Type B pancreatic cell (in vitro differentiated cells): Measurements from ENCODE around the gene MRGPRF. TPM values are rescaled to one million over a fixed set of nuclear protein-coding genes. Genes with fewer than 3 reads are reported as not detected.

ENCODE experiments used
- DNase-seq: peaks from one replicate; pipeline ENCODE4 v3.0.0; 2021; ENCODE audit warnings: mixed read lengths; ENCODE audit not compliant: unreplicated experiment; ENCODE audit errors: extremely low spot score
- H3K27ac Mint-ChIP-seq: 2 replicates; pipeline ENCODE4 v1.8.0; 2021; ENCODE audit warnings: mild to moderate bottlenecking, mixed read lengths
- H3K27me3 Mint-ChIP-seq: 2 replicates; pipeline ENCODE4 v1.8.0; 2021; ENCODE audit warnings: mixed read lengths
- H3K36me3 Mint-ChIP-seq: 2 replicates; pipeline ENCODE4 v1.8.0; 2021; ENCODE audit warnings: mixed read lengths
- H3K4me1 Mint-ChIP-seq: one replicate; pipeline ENCODE4 v1.8.0; 2021; ENCODE audit warnings: mixed read lengths; ENCODE audit not compliant: unreplicated experiment
- H3K4me3 Mint-ChIP-seq: 2 replicates; pipeline ENCODE4 v1.8.0; 2021; ENCODE audit warnings: mild to moderate bottlenecking, mixed read lengths
- H3K9me3 Mint-ChIP-seq: 2 replicates; pipeline ENCODE4 v1.8.0; 2021; ENCODE audit warnings: mixed read lengths
- total RNA-seq: library from RNA; stranded (reverse); gene quantifications from 2 replicates; pipeline ENCODE4 v1.2.1, GENCODE V29; 2021; ENCODE audit warnings: low replicate concordance
- TF ChIP-seq, protein P1 (sequence below): fragments of 200-600 bp; sonication (generic); conservative IDR thresholded peaks from 2 replicates; pipeline ENCODE4 v1.5.0; 2021; ENCODE audit warnings: antibody characterized with exemption, mild to moderate bottlenecking

The MRGPRF gene
- total RNA-seq, 1 donor from 2014 or later = 1.4 TPM

DNA sequence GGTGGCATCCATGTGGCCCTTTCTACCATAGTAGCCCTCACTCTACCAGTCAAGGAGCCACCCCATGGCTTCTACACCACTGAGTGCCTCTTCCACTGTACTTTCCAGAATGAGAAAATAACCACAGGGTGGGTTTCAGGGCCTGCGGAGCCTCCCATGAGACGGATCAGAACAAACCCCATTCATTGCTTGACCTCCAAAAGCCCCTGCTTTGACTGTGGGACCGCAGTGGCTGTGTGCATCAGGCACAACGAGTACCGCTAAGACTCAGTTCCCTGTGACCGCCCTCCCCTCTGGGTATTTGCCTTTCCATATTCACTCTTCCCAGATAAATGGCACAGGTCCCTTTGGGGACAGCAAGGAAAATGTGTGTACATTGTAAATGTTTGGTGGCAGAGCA lies 11.5 kb upstream of the MRGPRF start:
- H3K4me1 Mint-ChIP-seq = no peaks in the 10 kb centered on the region
- H3K36me3 Mint-ChIP-seq = no peaks in the 10 kb centered on the region
- no peak for DNase-seq
- H3K4me3 Mint-ChIP-seq = no peak overlapping the region
- no peaks in the 10 kb centered on the region for H3K27me3 Mint-ChIP-seq
- no peak overlapping the region for H3K27ac Mint-ChIP-seq
- TF ChIP-seq, protein P1, sequence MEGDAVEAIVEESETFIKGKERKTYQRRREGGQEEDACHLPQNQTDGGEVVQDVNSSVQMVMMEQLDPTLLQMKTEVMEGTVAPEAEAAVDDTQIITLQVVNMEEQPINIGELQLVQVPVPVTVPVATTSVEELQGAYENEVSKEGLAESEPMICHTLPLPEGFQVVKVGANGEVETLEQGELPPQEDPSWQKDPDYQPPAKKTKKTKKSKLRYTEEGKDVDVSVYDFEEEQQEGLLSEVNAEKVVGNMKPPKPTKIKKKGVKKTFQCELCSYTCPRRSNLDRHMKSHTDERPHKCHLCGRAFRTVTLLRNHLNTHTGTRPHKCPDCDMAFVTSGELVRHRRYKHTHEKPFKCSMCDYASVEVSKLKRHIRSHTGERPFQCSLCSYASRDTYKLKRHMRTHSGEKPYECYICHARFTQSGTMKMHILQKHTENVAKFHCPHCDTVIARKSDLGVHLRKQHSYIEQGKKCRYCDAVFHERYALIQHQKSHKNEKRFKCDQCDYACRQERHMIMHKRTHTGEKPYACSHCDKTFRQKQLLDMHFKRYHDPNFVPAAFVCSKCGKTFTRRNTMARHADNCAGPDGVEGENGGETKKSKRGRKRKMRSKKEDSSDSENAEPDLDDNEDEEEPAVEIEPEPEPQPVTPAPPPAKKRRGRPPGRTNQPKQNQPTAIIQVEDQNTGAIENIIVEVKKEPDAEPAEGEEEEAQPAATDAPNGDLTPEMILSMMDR = no peak
- no peaks in the 10 kb centered on the region for H3K9me3 Mint-ChIP-seq

GRCh38 chr11:69022260-69022659 lies 9.2 kb upstream of the MRGPRF start:
- no peaks in the 10 kb centered on the region for H3K36me3 Mint-ChIP-seq
- TF ChIP-seq, protein P1 = no peak
- H3K27me3 Mint-ChIP-seq = no peaks in the 10 kb centered on the region
- no peak overlapping the region for H3K4me3 Mint-ChIP-seq
- no peak for DNase-seq
- no peaks in the 10 kb centered on the region for H3K9me3 Mint-ChIP-seq
- no peak overlapping the region for H3K27ac Mint-ChIP-seq
- H3K4me1 Mint-ChIP-seq = no peaks in the 10 kb centered on the region

DNA sequence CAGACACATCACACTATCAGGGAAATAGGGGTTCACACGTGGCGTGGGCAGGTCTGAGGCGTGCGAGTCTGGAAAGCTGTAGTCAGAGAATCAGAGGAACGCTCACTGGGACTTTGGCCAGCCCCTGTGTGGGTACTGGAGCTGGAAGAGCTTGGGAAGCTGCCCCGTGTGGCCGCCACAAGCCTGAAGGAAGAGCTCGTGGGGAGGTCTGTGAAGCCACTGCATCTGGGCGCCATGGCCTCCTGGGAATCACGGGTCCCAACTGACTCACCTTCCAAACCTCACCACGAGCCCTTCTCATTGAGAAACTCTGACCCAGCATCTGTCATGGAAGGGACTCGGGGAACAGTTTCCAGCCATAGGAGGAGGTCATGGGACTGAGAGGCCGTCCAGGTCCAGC lies 5.9 kb upstream of the MRGPRF start:
- Mint-ChIP-seq H3K9me3 (no peaks in the 10 kb centered on the region), H3K27ac (no peak overlapping the region), H3K4me3 (no peak overlapping the region), H3K4me1 (peaks cover 7% of the 10 kb centered on the region), H3K27me3 (no peaks in the 10 kb centered on the region), H3K36me3 (no peaks in the 10 kb centered on the region)
- TF ChIP-seq, protein P1 = no peak
- DNase-seq = no peak

GRCh38 chr11:69017951-69018350 lies 4.9 kb upstream of the MRGPRF start:
- no peak overlapping the region for H3K4me3 Mint-ChIP-seq
- H3K4me1 Mint-ChIP-seq = peaks cover 7% of the 10 kb centered on the region

GRCh38 chr11:69014898-69015549 lies 2.0 kb upstream of the MRGPRF start:
- no peak for DNase-seq
- Mint-ChIP-seq H3K27me3 (peaks cover 8% of the 10 kb centered on the region), H3K27ac (no peak overlapping the region), H3K4me1 (peaks cover 16% of the 10 kb centered on the region), H3K9me3 (no peaks in the 10 kb centered on the region), H3K4me3 (no peak overlapping the region), H3K36me3 (no peaks in the 10 kb centered on the region)
- TF ChIP-seq, protein P1 = no peak

More at GRCh38 chr11:69017951-69018350, 4.9 kb upstream of the MRGPRF start:
- Mint-ChIP-seq H3K27ac (no peak overlapping the region), H3K9me3 (no peaks in the 10 kb centered on the region), H3K36me3 (no peaks in the 10 kb centered on the region), H3K27me3 (no peaks in the 10 kb centered on the region)
- DNase-seq = no peak
- TF ChIP-seq, protein P1 = no peak
